Esophagus muscularis mucosa (tissue), 4 donors: ENCODE measurements around the gene LRRC3. TPM values are rescaled to one million over a fixed set of nuclear protein-coding genes. Genes with fewer than 3 reads are reported as not detected.

Experiments
- DNase-seq: peaks from one replicate; pipeline ENCODE4 v3.0.0-alpha.2; 2017; ENCODE audit errors: extremely low spot score
- H3K27ac ChIP-seq, 4 donors: fragments of 200-600 bp; sonication (generic); replicated peaks in 1 of 4; 1 replicate in 3 of 4; 2 replicates in 1 of 4; pipeline ENCODE4 v1.5.1; 2016 to 2019; ENCODE audit warnings: mild to moderate bottlenecking in 1 of 4
- H3K27me3 ChIP-seq, 4 donors: fragments of 200-600 bp; sonication (generic); one replicate each; pipeline versions ENCODE4 v1.5.1 to v1.6.0; 2016 to 2019
- H3K36me3 ChIP-seq, 4 donors: fragments of 200-600 bp; sonication (generic); one replicate each; pipeline ENCODE4 v1.5.1; 2016 to 2019
- H3K4me1 ChIP-seq, 4 donors: fragments of 200-600 bp; sonication (generic); one replicate each; pipeline ENCODE4 v1.5.1; 2016 to 2019
- H3K4me3 ChIP-seq, 4 donors: fragments of 200-600 bp; sonication (generic); 1 replicate in 2 of 4; 2 replicates in 2 of 4; pipeline ENCODE4 v1.5.1; 2016 to 2019; ENCODE audit warnings: mild to moderate bottlenecking in 4 of 4, moderate library complexity in 1 of 4
- H3K9me3 ChIP-seq, 4 donors: fragments of 200-600 bp; sonication (generic); 1 replicate in 3 of 4; 2 replicates in 1 of 4; pipeline ENCODE4 v1.5.1; 2016 to 2019
- EP300 ChIP-seq: sonication (generic); formaldehyde crosslinking; IDR thresholded peaks from one replicate; pipeline ENCODE4 v1.6.1; 2017; ENCODE audit warnings: antibody characterized with exemption
- POLR2A ChIP-seq: fragments of 450-650 bp; IDR thresholded peaks from one replicate; pipeline ENCODE4 v1.6.1; 2017; ENCODE audit warnings: antibody characterized with exemption, moderate library complexity, mild to moderate bottlenecking, low read depth
- POLR2AphosphoS5 ChIP-seq, 2 donors: sonication (generic); formaldehyde crosslinking; IDR thresholded peaks; one replicate each; pipeline ENCODE4 v1.6.1; 2017; ENCODE audit warnings: antibody characterized with exemption in 2 of 2
- WGBS: methylation state at CpG from one replicate; pipeline ENCODE4 v1.1.5; 2018; 5-methylcytosine and 5-hydroxymethylcytosine counted together
- intact Hi-C: fragments of 100-400 bp; cut with DNase I; formaldehyde crosslinking; loops from one replicate; pipeline ENCODE4 v1.15.1; 2023
- total RNA-seq, 4 donors: library from RNA; depleted of rRNA; stranded (reverse); fragments of >200 nt; gene quantifications; one replicate each; pipeline versions ENCODE4 v1.1.0 to v1.2.1, GENCODE V29; 2016
- TF ChIP-seq, protein P1 (sequence below), 3 experiments: fragments of 200-600 bp in 2 of 3; fragments of 450-650 bp in 1 of 3; sonication (generic) in 2 of 3; IDR thresholded peaks; one replicate each; pipeline ENCODE4 v1.5.1; 2017 to 2019; ENCODE audit warnings: antibody characterized with exemption in 3 of 3, mild to moderate bottlenecking in 2 of 3, moderate library complexity in 1 of 3

The LRRC3 gene
- total RNA-seq, 4 donors from 2014 or later: 3.3 to 6.6 (median 5.3) TPM

DNA sequence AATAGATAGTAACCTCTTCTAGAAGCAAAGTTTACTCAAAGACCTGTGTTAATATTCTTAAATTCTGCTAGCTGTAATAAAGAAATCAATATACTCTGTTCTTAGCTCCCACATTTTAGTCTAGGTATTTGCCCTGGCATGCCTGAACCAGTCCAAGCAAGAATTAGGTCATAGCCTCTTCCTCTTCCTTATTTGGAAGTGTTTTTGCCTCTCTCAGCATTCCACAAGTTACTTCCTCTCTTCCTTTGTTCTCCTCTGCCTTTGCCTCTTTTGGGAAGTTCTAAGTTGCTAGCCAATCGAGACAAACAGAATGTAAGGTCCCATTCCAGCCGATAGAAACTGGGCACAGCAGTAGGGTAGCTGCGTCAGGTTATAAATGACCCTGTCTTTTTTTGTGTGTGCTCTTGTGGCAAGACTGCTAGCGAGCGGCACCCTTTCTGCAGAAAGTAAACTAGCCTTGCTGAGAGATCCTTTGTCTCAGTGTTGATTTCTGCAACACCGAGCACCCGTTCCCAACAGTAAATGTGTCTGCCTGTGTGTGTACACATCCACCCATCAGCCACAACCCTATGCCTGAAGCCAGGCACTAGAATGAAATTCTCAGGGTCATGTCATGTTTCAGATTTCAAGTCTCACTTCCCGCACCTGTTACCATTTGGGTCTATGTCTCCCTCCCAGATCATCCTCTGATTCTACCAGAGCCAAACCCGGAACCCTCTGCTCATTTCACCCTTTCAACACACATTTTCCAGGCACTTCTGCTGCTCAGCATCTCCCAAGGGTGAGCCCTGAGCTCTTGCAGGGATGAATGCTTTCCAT is 37.5 kb downstream of the LRRC3 start:
- TF ChIP-seq, protein P1, sequence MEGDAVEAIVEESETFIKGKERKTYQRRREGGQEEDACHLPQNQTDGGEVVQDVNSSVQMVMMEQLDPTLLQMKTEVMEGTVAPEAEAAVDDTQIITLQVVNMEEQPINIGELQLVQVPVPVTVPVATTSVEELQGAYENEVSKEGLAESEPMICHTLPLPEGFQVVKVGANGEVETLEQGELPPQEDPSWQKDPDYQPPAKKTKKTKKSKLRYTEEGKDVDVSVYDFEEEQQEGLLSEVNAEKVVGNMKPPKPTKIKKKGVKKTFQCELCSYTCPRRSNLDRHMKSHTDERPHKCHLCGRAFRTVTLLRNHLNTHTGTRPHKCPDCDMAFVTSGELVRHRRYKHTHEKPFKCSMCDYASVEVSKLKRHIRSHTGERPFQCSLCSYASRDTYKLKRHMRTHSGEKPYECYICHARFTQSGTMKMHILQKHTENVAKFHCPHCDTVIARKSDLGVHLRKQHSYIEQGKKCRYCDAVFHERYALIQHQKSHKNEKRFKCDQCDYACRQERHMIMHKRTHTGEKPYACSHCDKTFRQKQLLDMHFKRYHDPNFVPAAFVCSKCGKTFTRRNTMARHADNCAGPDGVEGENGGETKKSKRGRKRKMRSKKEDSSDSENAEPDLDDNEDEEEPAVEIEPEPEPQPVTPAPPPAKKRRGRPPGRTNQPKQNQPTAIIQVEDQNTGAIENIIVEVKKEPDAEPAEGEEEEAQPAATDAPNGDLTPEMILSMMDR (IDR thresholded peaks at IDR 0.05): no peak
- TF ChIP-seq POLR2A (no peak), POLR2AphosphoS5 (IDR thresholded peaks at IDR 0.05) (no peak), EP300 (no peak)
- Histone ChIP-seq H3K27me3 (peaks cover 0 to 31% (median 0%) of the 10 kb centered on the region in 4 donors), H3K36me3 (no peaks in the 10 kb centered on the region), H3K27ac (no peak overlapping the region), H3K4me1 (peaks cover 0 to 7% (median 0%) of the 10 kb centered on the region in 4 donors), H3K9me3 (peaks cover 0 to 22% (median 17%) of the 10 kb centered on the region in 4 donors), H3K4me3 (no peak overlapping the region)
- 89% methylated on average over 9 of the region's 9 CpGs for WGBS
- intact Hi-C loops: no loop called here
- DNase-seq: no peak

DNA sequence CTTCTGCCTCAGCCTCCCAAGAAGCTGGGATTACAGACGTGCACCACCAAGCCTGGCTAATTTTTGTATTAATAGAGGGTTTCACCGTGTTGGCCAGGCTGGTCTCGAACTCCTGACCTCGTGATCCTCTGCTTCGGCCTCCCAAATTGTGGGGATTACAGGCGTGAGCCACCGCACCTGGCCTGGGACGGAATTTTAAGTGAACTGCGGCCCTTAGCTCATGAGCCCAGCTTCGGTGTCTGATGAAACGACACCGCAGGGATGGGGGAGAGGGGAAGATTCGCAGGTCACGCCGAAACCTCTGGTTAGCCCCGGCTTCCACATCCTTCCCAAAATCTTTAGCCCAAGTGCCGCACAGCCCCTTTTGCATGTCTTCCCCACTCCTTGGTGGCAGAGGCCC is 39.1 kb downstream of the LRRC3 start:
- TF ChIP-seq EP300 (no peak), POLR2A (no peak), POLR2AphosphoS5 (IDR thresholded peaks at IDR 0.05) (no peak)
- TF ChIP-seq, protein P1 (IDR thresholded peaks at IDR 0.05): no peak
- WGBS: 91% methylated on average over 17 of the region's 17 CpGs
- peaks cover 0 to 22% (median 17%) of the 10 kb centered on the region in 4 donors for H3K9me3 ChIP-seq
- no peak for DNase-seq
- H3K27me3 ChIP-seq: peaks cover 0 to 47% (median 0%) of the 10 kb centered on the region in 4 donors
- intact Hi-C loops: no loop called here
- peaks cover 0 to 13% (median 0%) of the 10 kb centered on the region in 4 donors for H3K4me1 ChIP-seq
- no peak overlapping the region for H3K4me3 ChIP-seq
- H3K36me3 ChIP-seq: no peaks in the 10 kb centered on the region
- H3K27ac ChIP-seq: no peak overlapping the region

DNA sequence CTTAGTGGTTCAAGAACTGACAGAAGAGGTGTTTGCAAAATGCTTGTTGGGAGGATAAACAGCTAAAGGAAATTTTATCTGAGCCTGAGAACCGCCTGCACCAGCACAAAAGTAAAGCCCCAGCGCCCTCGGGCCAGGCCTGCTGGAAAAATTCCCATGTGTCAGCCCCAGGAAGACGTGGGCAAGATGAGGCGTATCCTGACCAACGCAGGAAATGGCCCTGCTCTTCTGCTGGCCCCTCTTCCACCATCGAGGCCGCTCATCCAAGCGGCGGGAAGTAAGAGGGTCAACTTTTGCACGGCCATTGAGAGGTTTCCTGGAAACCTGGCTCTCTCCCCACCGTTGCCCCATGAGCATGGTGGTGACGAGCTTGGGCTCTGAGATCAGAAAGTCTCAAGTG is 39.6 kb downstream of the LRRC3 start:
- 84% methylated on average over 13 of the region's 13 CpGs for WGBS
- TF ChIP-seq EP300 (no peak), POLR2A (no peak), POLR2AphosphoS5 (IDR thresholded peaks at IDR 0.05) (no peak)
- TF ChIP-seq, protein P1 (IDR thresholded peaks at IDR 0.05): no peak
- Histone ChIP-seq H3K36me3 (no peaks in the 10 kb centered on the region), H3K4me3 (no peak overlapping the region), H3K27ac (no peak overlapping the region), H3K27me3 (peaks cover 0 to 53% (median 0%) of the 10 kb centered on the region in 4 donors), H3K4me1 (peaks cover 0 to 13% (median 0%) of the 10 kb centered on the region in 4 donors), H3K9me3 (peaks cover 0 to 22% (median 17%) of the 10 kb centered on the region in 4 donors)
- no peak for DNase-seq
- intact Hi-C loops: no loop called here

DNA sequence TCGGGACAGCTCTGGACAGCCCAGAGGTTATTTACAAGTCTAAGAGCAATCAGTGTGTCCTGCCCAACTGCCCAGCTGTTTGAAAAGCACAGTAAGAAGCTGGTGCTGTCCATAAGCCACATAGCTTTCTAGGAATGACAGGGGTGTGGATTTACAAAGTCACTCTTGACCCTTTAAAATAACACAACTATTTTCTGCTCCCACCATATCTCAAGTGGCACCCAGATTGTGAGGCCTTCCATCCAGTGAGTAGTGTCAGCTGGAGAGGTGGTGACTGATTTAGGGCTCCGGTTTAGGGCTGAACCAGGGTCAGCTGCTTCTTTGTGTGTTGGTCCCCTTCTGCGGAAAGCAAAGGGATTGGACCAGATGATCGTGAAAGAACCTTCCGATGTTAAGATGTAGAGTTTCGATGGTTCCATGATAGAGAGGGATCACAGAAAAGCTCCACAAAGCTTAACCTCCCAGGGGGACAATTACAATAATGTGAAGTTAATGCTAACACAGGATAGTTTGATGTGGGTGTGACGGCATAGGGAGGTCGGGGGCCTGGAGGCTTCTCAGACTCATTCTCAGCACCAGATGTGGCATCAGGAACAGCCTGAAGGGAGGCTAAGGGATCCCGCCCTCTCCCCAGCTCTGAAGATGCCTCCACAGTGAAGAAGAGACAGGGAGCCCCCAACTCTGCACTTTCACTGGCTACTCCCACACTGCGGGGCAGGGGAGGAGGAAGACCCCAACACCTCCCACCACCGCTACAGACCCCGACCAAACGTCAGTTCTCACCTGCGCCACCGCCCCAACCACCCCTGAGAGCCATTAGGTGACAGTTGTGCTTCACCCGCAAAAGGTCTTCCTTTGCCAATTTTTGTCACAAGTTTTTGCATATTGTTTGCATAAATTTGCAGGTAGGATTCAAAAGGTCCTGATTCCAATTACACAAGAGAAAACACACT is 40.6 kb downstream of the LRRC3 start:
- 87% methylated on average over 16 of the region's 16 CpGs for WGBS
- H3K4me3 ChIP-seq: no peak overlapping the region
- no peak for TF ChIP-seq EP300
- TF ChIP-seq, protein P1 (IDR thresholded peaks at IDR 0.05): no peak
- no peak for TF ChIP-seq POLR2A
- H3K36me3 ChIP-seq: no peaks in the 10 kb centered on the region
- intact Hi-C loops: no loop called here
- peaks cover 0 to 22% (median 17%) of the 10 kb centered on the region in 4 donors for H3K9me3 ChIP-seq
- H3K27me3 ChIP-seq: peaks cover 0 to 60% (median 0%) of the 10 kb centered on the region in 4 donors
- no peak overlapping the region for H3K27ac ChIP-seq
- peaks cover 0 to 13% (median 0%) of the 10 kb centered on the region in 4 donors for H3K4me1 ChIP-seq
- no peak for DNase-seq
